ENCODE results near the gene WFDC5. TPM values are rescaled to one million over a fixed set of nuclear protein-coding genes. Genes with fewer than 3 reads are reported as not detected.

Gene WFDC5
- total and polyA plus RNA-seq, 2 donors (not counting 3 experiments of a cell fraction or from before 2014, with no cell fraction given): not detected

GRCh38 chr20:45087814-45088213 is 27.2 kb downstream of the WFDC5 start:
- no peak overlapping the region for H2AFZ ChIP-seq (ENCODE audit: low read depth, low read length)

More at GRCh38 chr20:45087814-45088213, 27.2 kb downstream of the WFDC5 start:
- no peak overlapping the region for H3K4me3 ChIP-seq (replicated peaks in 1 of 3; ENCODE audit: insufficient read depth in 1 of 3, low read depth in 1 of 3, low read length in 3 of 3)
- H3K4me1 ChIP-seq (ENCODE audit: control insufficient read depth, extremely low read depth, insufficient read depth, low read length): peaks cover 2% of the 10 kb centered on the region
- no TSS peak for BruUV-seq (replicated peaks)
- no peak overlapping the region for H3K27ac ChIP-seq (ENCODE audit: insufficient read depth, low read depth, low read length)
- no peak overlapping the region for H3K9ac ChIP-seq (replicated peaks; ENCODE audit: extremely low read depth, insufficient read depth, low read length)
- no peaks in the 10 kb centered on the region for H4K20me1 ChIP-seq (replicated peaks; ENCODE audit: control insufficient read depth, extremely low read depth, insufficient read depth, low read length)
- no peaks in the 10 kb centered on the region for H3K27me3 ChIP-seq (ENCODE audit: control insufficient read depth in 2 of 2, insufficient read depth in 2 of 2, low read length in 2 of 2)
- intact Hi-C loops (cut with micrococcal nuclease): no loop called here
- dilution Hi-C loops (cut with MboI; ENCODE audit: extremely low pct_ligation_motif_present, low sequenced_read_pairs): no loop called here
- H3K4me2 ChIP-seq (ENCODE audit: insufficient read depth, low read length): no peak overlapping the region
- no peaks in the 10 kb centered on the region for H3K9me1 ChIP-seq (replicated peaks; ENCODE audit: control insufficient read depth, extremely low read depth, insufficient read depth, low read length)
- ChIA-PET CTCF (interaction anchor here (2.4 to 3.1 kb wide), 2 partner anchors 8 to 44 kb away, joined by 10 to 13 read pairs; no protein-coding TSS in a partner anchor), POLR2A (no interaction called here)
- FAIRE-seq (no peak), DNase-seq (ENCODE audit: low read depth, low spot score) (no peak)
- no peaks in the 10 kb centered on the region for H3K9me3 ChIP-seq (replicated peaks; ENCODE audit: control insufficient read depth, insufficient read depth, low read length)
- H3K79me2 ChIP-seq (ENCODE audit: control insufficient read depth, insufficient read depth, low read length): no peaks in the 10 kb centered on the region
- H3K36me3 ChIP-seq (ENCODE audit: control insufficient read depth in 2 of 2, extremely low read depth in 1 of 2, insufficient read depth in 2 of 2, low read length in 2 of 2): no peaks in the 10 kb centered on the region
- TF ChIP-seq CTCF (IDR thresholded peaks at IDR 0.05; ENCODE audit: extremely low read depth in 1 of 2, insufficient read depth in 1 of 2, low read depth in 1 of 2, low read length in 2 of 2) (no peak), GATA2 (IDR thresholded peaks at IDR 0.05; ENCODE audit: insufficient read depth, insufficient read length, low read depth, low read length) (no peak), FOS (IDR thresholded peaks at IDR 0.05; ENCODE audit: borderline replicate concordance, insufficient read depth, low read length) (no peak), EZH2 (IDR thresholded peaks at IDR 0.05; ENCODE audit: borderline replicate concordance, low read depth, low read length, severe bottlenecking) (no peak), MYC (IDR thresholded peaks at IDR 0.05; ENCODE audit: low read depth, low read length) (no peak), JUN (IDR thresholded peaks at IDR 0.05; ENCODE audit: borderline replicate concordance, insufficient read depth, insufficient read length, low read depth) (no peak), POLR2A (IDR thresholded peaks at IDR 0.05; ENCODE audit: low read depth, low read length) (no peak), MAX (IDR thresholded peaks at IDR 0.05; ENCODE audit: insufficient read depth, insufficient read length) (no peak), POLR2AphosphoS5 (IDR thresholded peaks at IDR 0.05; ENCODE audit: insufficient read depth, low read depth, low read length) (no peak)
